ENCODE data around the gene ARRDC5.

DNA sequence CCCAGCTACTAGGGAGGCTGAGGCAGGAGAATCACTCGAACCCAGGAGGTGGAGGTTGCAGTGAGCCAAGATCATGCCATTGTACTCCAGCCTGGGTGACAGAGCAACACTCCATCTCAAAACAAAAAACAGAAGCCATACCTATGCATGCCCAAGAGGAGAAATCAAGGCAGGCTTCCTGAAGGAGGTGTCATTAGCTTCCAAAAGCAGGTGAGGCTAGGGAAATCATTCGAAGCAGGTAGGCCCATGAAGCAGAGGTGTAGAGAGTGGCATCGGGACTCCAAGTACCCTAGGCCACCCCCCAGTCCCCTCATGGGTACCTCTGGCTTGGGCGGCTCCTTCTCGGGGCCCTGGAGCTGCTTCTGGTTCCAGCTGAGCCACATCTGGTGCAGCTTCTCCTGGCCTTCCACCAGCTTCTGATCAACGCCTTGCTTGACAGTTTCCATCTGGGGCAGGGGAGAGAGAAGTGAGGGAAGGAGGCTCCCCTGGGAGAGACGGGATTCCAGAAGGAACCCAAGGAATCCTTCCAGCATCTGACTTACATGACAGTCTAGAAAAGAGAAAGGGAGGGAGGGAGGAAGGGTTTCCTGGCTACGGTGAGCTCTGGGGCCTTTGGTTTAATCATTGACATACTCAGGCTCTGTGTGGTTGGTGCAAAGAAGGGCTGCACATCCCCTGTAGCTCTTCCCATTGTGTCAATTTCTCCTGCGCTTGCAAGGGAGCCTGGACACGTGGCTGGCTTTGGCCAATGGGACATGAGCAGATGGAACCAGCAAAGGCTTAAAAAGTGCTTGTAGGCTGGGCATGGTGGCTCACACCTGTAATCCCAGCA is 58.1 kb downstream of the ARRDC5 start:
- TF ChIP-seq, protein P1, sequence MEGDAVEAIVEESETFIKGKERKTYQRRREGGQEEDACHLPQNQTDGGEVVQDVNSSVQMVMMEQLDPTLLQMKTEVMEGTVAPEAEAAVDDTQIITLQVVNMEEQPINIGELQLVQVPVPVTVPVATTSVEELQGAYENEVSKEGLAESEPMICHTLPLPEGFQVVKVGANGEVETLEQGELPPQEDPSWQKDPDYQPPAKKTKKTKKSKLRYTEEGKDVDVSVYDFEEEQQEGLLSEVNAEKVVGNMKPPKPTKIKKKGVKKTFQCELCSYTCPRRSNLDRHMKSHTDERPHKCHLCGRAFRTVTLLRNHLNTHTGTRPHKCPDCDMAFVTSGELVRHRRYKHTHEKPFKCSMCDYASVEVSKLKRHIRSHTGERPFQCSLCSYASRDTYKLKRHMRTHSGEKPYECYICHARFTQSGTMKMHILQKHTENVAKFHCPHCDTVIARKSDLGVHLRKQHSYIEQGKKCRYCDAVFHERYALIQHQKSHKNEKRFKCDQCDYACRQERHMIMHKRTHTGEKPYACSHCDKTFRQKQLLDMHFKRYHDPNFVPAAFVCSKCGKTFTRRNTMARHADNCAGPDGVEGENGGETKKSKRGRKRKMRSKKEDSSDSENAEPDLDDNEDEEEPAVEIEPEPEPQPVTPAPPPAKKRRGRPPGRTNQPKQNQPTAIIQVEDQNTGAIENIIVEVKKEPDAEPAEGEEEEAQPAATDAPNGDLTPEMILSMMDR (IDR thresholded peaks at IDR 0.05) = no peak
- no peak for TF ChIP-seq POLR2A (IDR thresholded peaks at IDR 0.05)

Measured in body of pancreas (tissue), 4 donors.